NCI-H524 (cell line): Measurements from ENCODE around the gene ARHGAP10.

Source experiments
- DNase-seq, 2 experiments: peaks; one replicate each; lab custom pipeline; 2025; lab: John Stamatoyannopoulos, UW

The ARHGAP10 gene

GRCh38 chr4:147955827-147956558 lies 224.1 kb downstream of the ARHGAP10 start:
- no peak for DNase-seq

GRCh38 chr4:147957446-147957845 lies 225.6 kb downstream of the ARHGAP10 start:
- no peak for DNase-seq

- DNase-seq, result no peak
These were observed 226.2 kb downstream of the ARHGAP10 start for GRCh38 chr4:147958057-147958456.

- no peak for DNase-seq
These were observed 226.7 kb downstream of the ARHGAP10 start for GRCh38 chr4:147958489-147959065.

- no peak for DNase-seq
These were observed 229.1 kb downstream of the ARHGAP10 start for GRCh38 chr4:147960971-147961370.

- DNase-seq, result no peak
These were observed 232.0 kb downstream of the ARHGAP10 start for GRCh38 chr4:147963839-147964238.

GRCh38 chr4:147964266-147964880 lies 232.5 kb downstream of the ARHGAP10 start:
- no peak for DNase-seq

- DNase-seq, result no peak
These were observed 233.2 kb downstream of the ARHGAP10 start for GRCh38 chr4:147965056-147965455.

- no peak for DNase-seq
These were observed 234.0 kb downstream of the ARHGAP10 start for GRCh38 chr4:147965873-147966272.

- DNase-seq, result no peak
These were observed 236.8 kb downstream of the ARHGAP10 start for GRCh38 chr4:147968641-147969040.

- DNase-seq, result no peak
These were observed 237.9 kb downstream of the ARHGAP10 start for GRCh38 chr4:147969573-147970385.

- no peak for DNase-seq
These were observed 239.2 kb downstream of the ARHGAP10 start for GRCh38 chr4:147971116-147971515.

- no peak for DNase-seq
These were observed 243.4 kb downstream of the ARHGAP10 start for GRCh38 chr4:147975325-147975724.

GRCh38 chr4:147975933-147976928 lies 244.3 kb downstream of the ARHGAP10 start:
- no peak for DNase-seq

GRCh38 chr4:147980586-147980985 lies 248.7 kb downstream of the ARHGAP10 start:
- DNase-seq, result no peak

GRCh38 chr4:147981305-147981704 lies 249.4 kb downstream of the ARHGAP10 start:
- no peak for DNase-seq

GRCh38 chr4:147984065-147984777 lies 252.3 kb downstream of the ARHGAP10 start:
- DNase-seq, result peak; percentile 3 to 51

GRCh38 chr4:147984778-147985138 lies 252.9 kb downstream of the ARHGAP10 start:
- no peak for DNase-seq

- no peak for DNase-seq
These were observed 253.5 kb downstream of the ARHGAP10 start for GRCh38 chr4:147985376-147985775.

GRCh38 chr4:147987252-147987651 lies 255.4 kb downstream of the ARHGAP10 start:
- DNase-seq, result no peak
